CD4-positive, alpha-beta T cell treated with Interleukin-17A for 4 hours (primary cell): Measurements from ENCODE around the gene SERINC4.

Source experiments
- DNase-seq: peaks from one replicate; pipeline ENCODE4 v3.0.0-alpha.2; 2020; ENCODE audit warnings: mixed read lengths

SERINC4 gene

GRCh38 chr15:43748376-43748775 lies 51.6 kb downstream of the SERINC4 start:
- peak; percentile 3 for DNase-seq

- DNase-seq: peak; percentile 25
Observed at GRCh38 chr15:43746903-43747309, 53.1 kb downstream of the SERINC4 start.

GRCh38 chr15:43746245-43746902 lies 53.6 kb downstream of the SERINC4 start, which contains the start of gene PDIA3:
PDIA3 (plus strand) TSS chr15:43746438; CDS start chr15:43746540, 102 bp downstream.
- DNase-seq: peak; percentile 86
